GM18873 (cell line): ENCODE measurements around the gene PCBD2.
"Not testable (repeated sequence)": the region's sequence is repeated elsewhere in the genome, so short reads cannot be mapped to it uniquely, and the experiment has no call there.

Experiments
- ATAC-seq: cut with Tn5 transposase; IDR thresholded peaks from one replicate; pipeline ENCODE4 v1.9.1; 2021; ENCODE audit warnings: mild to moderate bottlenecking, moderate library complexity, moderate number of reproducible peaks; ENCODE audit not compliant: unreplicated experiment, low FRiP score

The PCBD2 gene

DNA sequence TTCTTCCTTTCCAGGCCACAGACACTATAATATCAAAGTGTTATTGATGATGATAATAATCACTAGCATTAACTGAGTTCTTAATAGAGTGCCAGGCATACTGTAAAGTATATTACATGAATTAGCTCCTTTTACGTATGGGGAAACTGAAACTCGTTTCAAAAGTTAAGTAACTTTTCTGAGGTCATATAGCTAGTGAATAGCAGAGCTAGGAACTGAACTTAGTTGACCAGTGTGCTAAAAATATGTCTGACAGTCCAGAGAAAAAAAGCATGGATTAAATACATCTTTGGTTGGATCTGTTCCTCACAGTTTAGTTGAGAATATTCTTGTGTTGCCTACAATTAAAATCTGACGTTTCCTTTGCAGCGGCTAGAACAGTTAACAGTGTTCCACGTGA lies 44.4 kb downstream of the PCBD2 start:
- ATAC-seq = no peak

DNA sequence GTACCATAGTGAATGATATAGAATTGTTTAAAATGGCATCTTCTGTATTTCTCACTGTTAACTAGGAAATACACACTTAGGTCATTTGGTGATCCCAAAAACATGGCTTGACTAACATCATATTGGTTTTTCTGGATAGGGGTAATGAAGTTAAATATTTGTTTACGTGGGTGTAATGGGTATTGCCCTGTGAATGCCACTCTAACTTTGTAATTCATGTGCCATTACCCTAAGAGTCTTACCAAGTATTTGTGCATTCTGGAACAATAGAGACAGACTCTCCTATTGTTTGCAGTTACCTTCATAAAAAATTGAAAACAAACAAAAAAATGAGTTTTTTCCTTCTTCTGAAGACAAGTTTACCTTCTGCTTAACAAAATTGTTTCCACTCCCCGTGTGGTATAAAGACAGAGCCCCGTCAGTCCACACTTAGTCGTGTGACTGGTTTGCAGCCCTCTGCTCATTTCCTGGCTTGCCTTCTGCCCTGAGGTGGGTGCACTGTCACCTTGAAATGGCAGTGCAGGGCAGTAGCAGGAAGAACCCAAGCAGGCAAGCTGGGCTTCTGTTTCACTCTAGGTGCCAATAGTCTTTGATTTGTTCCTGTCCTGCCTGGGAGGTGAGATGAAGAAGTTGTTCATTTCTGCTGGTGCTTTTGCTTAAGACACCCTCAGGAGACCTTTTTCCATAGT lies 53.1 kb downstream of the PCBD2 start:
- ATAC-seq = no peak

- no peak for ATAC-seq
These were observed 53.8 kb downstream of the PCBD2 start for GRCh38 chr5:134958755-134959154.

GRCh38 chr5:134963098-134963497 lies 58.2 kb downstream of the PCBD2 start:
- ATAC-seq = no peak

DNA sequence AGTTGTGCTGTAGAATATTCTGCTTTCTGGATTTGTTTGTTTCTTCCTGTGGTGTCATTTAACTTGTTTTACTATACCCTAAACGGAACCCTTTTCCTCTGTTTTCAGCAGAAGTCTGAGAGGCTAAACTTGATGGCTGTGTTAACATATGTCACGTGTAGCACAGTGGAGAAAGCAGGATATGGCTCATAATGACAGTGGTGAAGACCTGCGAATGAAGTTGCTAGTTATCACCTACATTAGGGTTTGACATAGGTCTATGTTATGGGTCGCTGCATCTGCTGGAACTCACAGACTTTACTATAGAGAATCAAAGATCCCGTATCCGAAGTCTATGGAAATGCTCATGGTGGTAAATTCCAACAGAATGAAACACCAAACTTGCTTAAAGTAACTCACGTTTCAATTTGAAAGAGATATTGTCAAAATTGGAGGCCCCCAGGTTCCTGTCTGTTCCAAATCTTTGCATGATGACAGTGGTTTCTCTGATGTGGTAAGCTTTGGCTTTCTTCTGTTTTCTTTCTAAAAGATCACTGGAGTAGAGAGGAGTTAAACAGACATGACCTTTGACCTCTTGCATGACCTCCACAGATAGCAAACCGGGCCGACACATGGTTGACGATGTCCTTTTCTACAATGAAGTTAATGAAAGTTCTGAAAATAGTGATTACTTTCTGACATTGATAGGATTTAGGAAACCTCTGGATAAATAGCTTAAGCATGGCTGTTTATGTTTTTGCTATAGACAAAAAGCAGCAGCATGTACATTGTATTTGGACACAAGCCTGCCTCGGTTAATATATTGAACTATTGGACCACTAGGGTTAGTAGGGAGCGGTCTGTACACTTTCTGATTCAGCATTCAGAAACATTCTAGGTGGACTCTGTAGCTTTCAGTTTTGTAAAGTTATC lies 59.7 kb downstream of the PCBD2 start:
- ATAC-seq = no peak

- ATAC-seq = no peak
These were observed 60.4 kb downstream of the PCBD2 start for GRCh38 chr5:134965271-134965825.

DNA sequence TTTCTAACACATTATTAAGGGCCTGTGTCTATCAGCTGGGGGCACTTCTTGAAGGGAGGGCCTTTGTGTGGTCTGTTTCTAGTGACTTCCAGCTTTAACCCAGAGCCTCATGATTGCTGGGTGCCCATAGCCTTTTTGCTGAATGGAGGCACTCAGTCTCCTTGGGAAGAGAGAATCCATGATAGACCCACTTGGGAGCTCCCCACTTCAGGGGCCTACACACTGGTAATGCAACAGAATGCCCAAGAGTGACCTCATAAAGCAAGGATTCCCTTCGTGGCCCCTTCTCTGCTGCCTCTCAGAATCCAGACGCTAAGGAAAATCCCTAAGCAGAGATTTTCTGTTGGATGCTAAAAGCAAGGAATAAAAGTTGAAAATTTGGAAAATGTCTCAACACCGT lies 62.7 kb downstream of the PCBD2 start, which contains the start of gene CATSPER3:
Gene CATSPER3 (plus strand): TSS at position 301 of the 400 bp plus-strand sequence. CDS start 85 bp downstream, at position 386.
- no peak for ATAC-seq

DNA sequence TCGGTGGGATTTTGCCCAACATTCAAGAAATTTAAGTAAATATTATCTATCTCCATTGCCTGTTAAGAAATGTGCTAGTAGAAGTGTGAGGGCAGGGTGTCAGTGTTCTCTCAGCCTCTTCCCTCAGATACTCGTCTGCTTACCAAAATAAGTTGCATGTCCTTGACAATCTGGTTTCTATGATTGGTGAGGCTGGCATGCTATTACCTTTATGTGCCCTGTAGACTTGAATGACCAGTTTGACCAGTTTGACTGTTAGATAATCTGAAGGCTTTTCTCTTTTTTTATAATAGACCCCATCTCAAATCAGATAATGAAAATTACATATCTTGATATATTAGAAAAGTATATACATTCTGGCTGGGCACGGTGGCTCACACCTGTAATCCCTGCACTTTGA lies 63.1 kb downstream of the PCBD2 start:
- no peak for ATAC-seq

- no peak for ATAC-seq
These were observed 64.2 kb downstream of the PCBD2 start for GRCh38 chr5:134969166-134969565.

- ATAC-seq = no peak
These were observed 70.3 kb downstream of the PCBD2 start for GRCh38 chr5:134975078-134975715.

DNA sequence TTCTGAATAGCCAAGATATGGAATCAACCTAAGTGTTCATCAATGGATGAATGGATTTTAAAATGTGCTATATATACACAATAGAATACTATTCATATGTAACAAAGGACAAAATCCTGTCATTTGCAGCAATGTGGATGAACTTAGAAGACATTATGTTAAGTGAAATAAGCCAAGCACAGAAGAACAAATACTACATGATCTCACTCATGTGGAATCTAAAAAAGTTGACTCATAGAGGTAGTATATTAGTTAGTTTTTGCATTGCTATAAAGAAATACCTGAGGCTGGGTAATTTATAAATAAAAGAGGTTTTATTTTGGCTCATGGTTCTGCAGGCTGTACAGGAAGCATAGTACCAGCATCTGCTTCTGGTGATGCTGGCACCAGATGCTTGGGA lies 70.9 kb downstream of the PCBD2 start:
- no peak for ATAC-seq

- ATAC-seq = no peak
These were observed 71.9 kb downstream of the PCBD2 start for GRCh38 chr5:134976841-134977240.

DNA sequence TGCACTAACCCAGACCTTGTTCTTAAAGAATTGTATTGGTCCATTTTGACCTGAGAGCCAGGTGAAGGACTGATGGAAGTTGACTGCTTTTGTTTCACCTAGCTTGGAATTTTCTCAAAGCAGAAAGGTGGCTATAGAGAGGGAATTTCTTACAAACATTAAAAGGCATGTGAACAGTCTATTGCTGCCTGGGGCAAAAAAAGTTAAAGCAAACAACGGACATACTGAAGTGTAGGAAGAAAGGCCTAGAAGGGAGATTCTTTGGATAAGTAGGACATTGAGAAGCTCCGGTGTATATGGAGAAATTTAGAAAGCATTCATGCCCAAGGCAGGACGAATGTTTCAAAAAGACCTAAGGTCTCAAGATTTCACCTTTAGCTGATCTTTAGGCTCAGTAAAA lies 74.5 kb downstream of the PCBD2 start:
- ATAC-seq = no peak

DNA sequence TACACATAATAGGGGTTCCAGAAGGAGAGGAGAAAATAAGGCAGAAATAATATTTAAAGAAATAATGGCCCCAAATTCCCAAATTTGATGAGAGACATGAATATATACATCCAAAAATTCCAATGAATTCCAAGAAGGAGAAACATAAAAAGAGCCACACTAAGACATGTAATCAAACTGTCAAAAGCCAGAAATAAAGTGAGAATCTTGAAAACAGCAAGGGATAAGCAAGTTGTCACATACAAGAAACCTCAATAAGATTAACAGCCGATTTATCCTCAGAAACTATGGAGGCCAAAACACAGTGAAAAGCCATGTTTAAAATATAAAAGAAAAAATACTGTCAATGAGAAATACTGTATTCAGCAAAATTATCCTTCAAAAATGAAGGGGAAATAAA lies 77.3 kb downstream of the PCBD2 start:
- ATAC-seq = no peak

GRCh38 chr5:134989266-134989830 lies 84.4 kb downstream of the PCBD2 start:
- no peak for ATAC-seq

GRCh38 chr5:134990183-134990582 lies 85.3 kb downstream of the PCBD2 start:
- not testable (repeated sequence) for ATAC-seq

DNA sequence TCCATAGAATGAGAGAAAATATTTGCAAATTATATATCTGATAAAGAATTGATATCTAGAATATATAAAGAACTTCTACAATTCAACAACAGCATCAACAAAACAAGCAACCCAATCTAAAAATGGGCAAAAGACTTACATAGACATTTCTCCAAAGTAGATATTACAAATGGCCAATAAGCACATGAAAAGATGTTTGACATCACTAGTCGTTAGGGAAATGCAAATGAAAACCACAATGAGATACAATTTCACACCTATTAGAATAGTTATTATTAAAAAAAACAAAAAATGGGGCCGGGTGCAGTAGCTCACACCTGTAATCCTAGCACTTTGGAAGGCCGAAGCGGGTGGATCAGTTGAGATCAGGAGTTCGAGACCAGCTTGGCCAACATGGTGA lies 87.2 kb downstream of the PCBD2 start:
- no peak for ATAC-seq

- ATAC-seq = no peak
These were observed 88.2 kb downstream of the PCBD2 start for GRCh38 chr5:134993161-134993560.

DNA sequence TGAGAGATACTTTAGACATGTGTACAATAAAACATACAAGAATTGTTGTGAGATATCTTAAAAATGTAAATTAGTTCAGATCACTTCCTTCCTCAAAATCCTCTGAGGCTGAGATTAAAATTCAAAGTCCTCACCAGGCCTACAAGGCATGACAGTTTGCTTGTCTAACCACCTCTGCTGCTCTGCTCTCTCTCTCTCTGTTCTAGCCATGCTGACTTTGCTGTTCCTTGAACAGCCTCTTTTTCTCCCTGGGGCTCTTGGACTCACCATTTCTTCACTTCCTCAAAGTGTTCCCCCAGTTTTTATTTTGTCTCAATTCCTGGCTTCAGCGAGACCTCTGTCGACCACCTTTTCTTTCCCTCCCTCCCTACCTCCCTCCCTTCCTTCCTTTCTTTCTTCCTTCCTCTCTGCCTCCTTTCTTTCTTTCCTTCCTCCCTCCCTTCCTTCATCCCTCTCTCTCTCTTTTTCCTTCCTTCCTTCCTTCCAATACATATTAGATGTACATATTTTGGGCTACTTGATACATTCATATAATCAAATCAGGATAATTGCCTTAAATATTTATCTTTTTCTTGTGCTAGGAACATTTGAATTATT lies 89.7 kb downstream of the PCBD2 start:
- ATAC-seq = no peak

DNA sequence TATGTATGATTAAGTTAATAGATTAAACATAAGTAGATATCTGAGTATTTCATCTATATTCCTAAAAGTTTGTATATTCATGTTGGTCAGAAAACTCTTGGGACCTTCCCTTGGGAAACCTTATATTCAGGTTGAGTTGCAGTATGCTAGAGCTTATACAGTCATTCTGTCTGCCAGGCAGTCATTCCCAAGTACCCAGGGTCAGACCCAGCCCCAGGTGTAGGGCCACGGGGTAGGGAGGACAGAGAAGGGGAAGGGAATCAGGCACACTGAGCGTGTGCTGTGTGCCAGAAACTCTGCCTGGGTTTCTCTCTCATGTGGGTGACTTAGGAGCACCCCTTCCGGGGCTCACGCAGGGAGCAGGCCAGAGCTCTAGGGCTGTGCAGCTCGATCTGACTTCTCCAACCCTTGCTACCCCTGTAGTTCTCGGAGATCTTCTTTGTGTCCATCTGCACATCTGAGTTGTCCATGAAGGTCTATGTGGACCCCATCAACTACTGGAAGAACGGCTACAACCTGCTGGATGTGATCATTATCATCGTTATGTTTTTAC lies 91.0 kb downstream of the PCBD2 start:
- ATAC-seq = no peak
